Measurements from ENCODE around the gene LARGE2. TPM values are rescaled to one million over a fixed set of nuclear protein-coding genes. Genes with fewer than 3 reads are reported as not detected.
A peak's percentile ranks its signal among the peaks of the same experiment; 100 is the strongest.

Gene LARGE2
- total and polyA plus RNA-seq, 2 experiments from 2014 or later, result 4.3 to 9.7 TPM

GRCh38 chr11:45933131-45933831 is 10.8 kb downstream of the LARGE2 start:
- Histone ChIP-seq H3K27me3 (no peaks in the 10 kb centered on the region), H3K9me3 (ENCODE audit: low read depth) (no peaks in the 10 kb centered on the region), H3K9me2 (replicated peaks; ENCODE audit: insufficient read depth) (no peaks in the 10 kb centered on the region), H4K20me1 (ENCODE audit: insufficient read depth, poor library complexity, severe bottlenecking) (no peaks in the 10 kb centered on the region), H3K4me3 (no peak overlapping the region), H2AFZ (no peak overlapping the region), H3K79me2 (no peaks in the 10 kb centered on the region), H3K4me1 (ENCODE audit: insufficient read depth) (peaks cover 4% of the 10 kb centered on the region), H3K27ac (no peak overlapping the region), H3K36me3 (replicated peaks; ENCODE audit: insufficient read depth, low read depth) (no peaks in the 10 kb centered on the region), H3K4me2 (no peak overlapping the region)
- no peak for TF ChIP-seq EZH2phosphoT487 (IDR thresholded peaks at IDR 0.05; ENCODE audit: low read depth, severe bottlenecking, unreplicated experiment)
- TF ChIP-seq CTCF (IDR thresholded peaks at IDR 0.05; ENCODE audit: poor library complexity), result no peak
- TF ChIP-seq EZH2 (IDR thresholded peaks at IDR 0.05; ENCODE audit: borderline replicate concordance), result no peak
- peak; percentile 9 for DNase-seq (ENCODE audit: low spot score)
- WGBS (ENCODE audit: low lambda C conversion rate, missing lambda C conversion rate), result 88% methylated on average over 15 of the region's 15 CpGs

GRCh38 chr11:45933846-45934579 is 11.6 kb downstream of the LARGE2 start:
- TF ChIP-seq EZH2 (IDR thresholded peaks at IDR 0.05; ENCODE audit: borderline replicate concordance), result no peak
- TF ChIP-seq EZH2phosphoT487 (IDR thresholded peaks at IDR 0.05; ENCODE audit: low read depth, severe bottlenecking, unreplicated experiment), result no peak
- TF ChIP-seq CTCF (IDR thresholded peaks at IDR 0.05; ENCODE audit: poor library complexity), result no peak
- Histone ChIP-seq H2AFZ (no peak overlapping the region), H3K4me1 (ENCODE audit: insufficient read depth) (peaks cover 4% of the 10 kb centered on the region), H4K20me1 (ENCODE audit: insufficient read depth, poor library complexity, severe bottlenecking) (no peaks in the 10 kb centered on the region), H3K36me3 (replicated peaks; ENCODE audit: insufficient read depth, low read depth) (no peaks in the 10 kb centered on the region), H3K9me3 (ENCODE audit: low read depth) (no peaks in the 10 kb centered on the region), H3K79me2 (no peaks in the 10 kb centered on the region), H3K4me2 (no peak overlapping the region), H3K27me3 (no peaks in the 10 kb centered on the region), H3K27ac (peak overlapping the region; percentile 37), H3K4me3 (no peak overlapping the region), H3K9me2 (replicated peaks; ENCODE audit: insufficient read depth) (no peaks in the 10 kb centered on the region)
- 87% methylated on average over 21 of the region's 21 CpGs for WGBS (ENCODE audit: low lambda C conversion rate, missing lambda C conversion rate)
- DNase-seq (ENCODE audit: low spot score), result no peak

- no peak for DNase-seq (ENCODE audit: low spot score)
- no peak overlapping the region for H3K4me3 ChIP-seq
- H3K4me2 ChIP-seq, result no peak overlapping the region
- no peak overlapping the region for H3K27ac ChIP-seq
- peaks cover 4% of the 10 kb centered on the region for H3K4me1 ChIP-seq (ENCODE audit: insufficient read depth)
- no peak overlapping the region for H2AFZ ChIP-seq
- no peaks in the 10 kb centered on the region for H3K36me3 ChIP-seq (replicated peaks; ENCODE audit: insufficient read depth, low read depth)
- H4K20me1 ChIP-seq (ENCODE audit: insufficient read depth, poor library complexity, severe bottlenecking), result no peaks in the 10 kb centered on the region
- no peaks in the 10 kb centered on the region for H3K79me2 ChIP-seq
- H3K9me2 ChIP-seq (replicated peaks; ENCODE audit: insufficient read depth), result no peaks in the 10 kb centered on the region
- WGBS (ENCODE audit: low lambda C conversion rate, missing lambda C conversion rate), result 74% methylated on average over 12 of the region's 12 CpGs
- TF ChIP-seq EZH2 (IDR thresholded peaks at IDR 0.05; ENCODE audit: borderline replicate concordance) (no peak), CTCF (IDR thresholded peaks at IDR 0.05; ENCODE audit: poor library complexity) (no peak), EZH2phosphoT487 (IDR thresholded peaks at IDR 0.05; ENCODE audit: low read depth, severe bottlenecking, unreplicated experiment) (no peak)
- no peaks in the 10 kb centered on the region for H3K27me3 ChIP-seq
- H3K9me3 ChIP-seq (ENCODE audit: low read depth), result no peaks in the 10 kb centered on the region
Observed at GRCh38 chr11:45934580-45935318, 12.3 kb downstream of the LARGE2 start.

Measured in hepatocyte (in vitro differentiated cells).